Measurements from ENCODE around the gene SLC22A31.

Gene SLC22A31

GRCh38 chr16:89201439-89202377 is 1.4 kb upstream of the SLC22A31 start:
- Histone ChIP-seq H3K9ac (ENCODE audit: low read depth, low read length) (peak overlapping the region; percentile 49), H3K9me3 (ENCODE audit: control insufficient read depth, insufficient read depth, low read length) (no peaks in the 10 kb centered on the region), H3K4me1 (ENCODE audit: insufficient read depth, low read length) (no peaks in the 10 kb centered on the region; the same call in 1 of the 2 replicates), H3K36me3 (ENCODE audit: insufficient read depth, low read length) (no peaks in the 10 kb centered on the region)

GRCh38 chr16:89200850-89201411 is 594 bp upstream of the SLC22A31 start:
- H3K9ac ChIP-seq (ENCODE audit: low read depth, low read length) = peak overlapping the region; percentile 49
- no peaks in the 10 kb centered on the region for H3K36me3 ChIP-seq (ENCODE audit: insufficient read depth, low read length)
- H3K4me1 ChIP-seq (ENCODE audit: insufficient read depth, low read length) = no peaks in the 10 kb centered on the region; the same call in 1 of the 2 replicates
- H3K9me3 ChIP-seq (ENCODE audit: control insufficient read depth, insufficient read depth, low read length) = no peaks in the 10 kb centered on the region

GRCh38 chr16:89199241-89200123 is 855 bp downstream of the SLC22A31 start:
- Histone ChIP-seq H3K36me3 (ENCODE audit: insufficient read depth, low read length) (no peaks in the 10 kb centered on the region), H3K9me3 (ENCODE audit: control insufficient read depth, insufficient read depth, low read length) (no peaks in the 10 kb centered on the region), H3K4me1 (ENCODE audit: insufficient read depth, low read length) (no peaks in the 10 kb centered on the region; the same call in 1 of the 2 replicates), H3K9ac (ENCODE audit: low read depth, low read length) (peak overlapping the region; percentile 49; the same call in 1 of the 2 replicates)

- no peaks in the 10 kb centered on the region; the same call in 1 of the 2 replicates for H3K4me1 ChIP-seq (ENCODE audit: insufficient read depth, low read length)
- H3K9ac ChIP-seq (ENCODE audit: low read depth, low read length) = no peak overlapping the region
- H3K36me3 ChIP-seq (ENCODE audit: insufficient read depth, low read length) = no peaks in the 10 kb centered on the region
- H3K9me3 ChIP-seq (ENCODE audit: control insufficient read depth, insufficient read depth, low read length) = no peaks in the 10 kb centered on the region
Observed at GRCh38 chr16:89198417-89199240, 1.7 kb downstream of the SLC22A31 start.

- Histone ChIP-seq H3K4me1 (ENCODE audit: insufficient read depth, low read length) (no peaks in the 10 kb centered on the region; the same call in 1 of the 2 replicates), H3K36me3 (ENCODE audit: insufficient read depth, low read length) (no peaks in the 10 kb centered on the region), H3K9me3 (ENCODE audit: control insufficient read depth, insufficient read depth, low read length) (no peaks in the 10 kb centered on the region), H3K9ac (ENCODE audit: low read depth, low read length) (no peak overlapping the region)
Observed at GRCh38 chr16:89197633-89198416, 2.5 kb downstream of the SLC22A31 start.

GRCh38 chr16:89197033-89197632 is 3.2 kb downstream of the SLC22A31 start:
- H3K36me3 ChIP-seq (ENCODE audit: insufficient read depth, low read length) = no peaks in the 10 kb centered on the region
- H3K9me3 ChIP-seq (ENCODE audit: control insufficient read depth, insufficient read depth, low read length) = no peaks in the 10 kb centered on the region
- no peaks in the 10 kb centered on the region; the same call in 1 of the 2 replicates for H3K4me1 ChIP-seq (ENCODE audit: insufficient read depth, low read length)
- H3K9ac ChIP-seq (ENCODE audit: low read depth, low read length) = no peak overlapping the region

GRCh38 chr16:89195521-89196171 is 4.7 kb downstream of the SLC22A31 start:
- Histone ChIP-seq H3K9me3 (ENCODE audit: control insufficient read depth, insufficient read depth, low read length) (no peaks in the 10 kb centered on the region), H3K9ac (ENCODE audit: low read depth, low read length) (no peak overlapping the region), H3K36me3 (ENCODE audit: insufficient read depth, low read length) (no peaks in the 10 kb centered on the region), H3K4me1 (ENCODE audit: insufficient read depth, low read length) (no peaks in the 10 kb centered on the region; the same call in 1 of the 2 replicates)

- Histone ChIP-seq H3K9ac (ENCODE audit: low read depth, low read length) (no peak overlapping the region), H3K36me3 (ENCODE audit: insufficient read depth, low read length) (no peaks in the 10 kb centered on the region), H3K4me1 (ENCODE audit: insufficient read depth, low read length) (no peaks in the 10 kb centered on the region; the same call in 1 of the 2 replicates), H3K9me3 (ENCODE audit: control insufficient read depth, insufficient read depth, low read length) (no peaks in the 10 kb centered on the region)
Observed at GRCh38 chr16:89194340-89195311, 5.7 kb downstream of the SLC22A31 start.

GRCh38 chr16:89193576-89194293 is 6.6 kb downstream of the SLC22A31 start:
- no peaks in the 10 kb centered on the region for H3K4me1 ChIP-seq (ENCODE audit: insufficient read depth, low read length)

GRCh38 chr16:89192956-89193575 is 7.3 kb downstream of the SLC22A31 start:
- Histone ChIP-seq H3K4me1 (ENCODE audit: insufficient read depth, low read length) (no peaks in the 10 kb centered on the region), H3K9me3 (ENCODE audit: control insufficient read depth, insufficient read depth, low read length) (no peaks in the 10 kb centered on the region), H3K9ac (ENCODE audit: low read depth, low read length) (0 out of 2 replicates have a peak overlapping the region, but pooled peaks have one; percentile 15), H3K36me3 (ENCODE audit: insufficient read depth, low read length) (no peaks in the 10 kb centered on the region)

More at GRCh38 chr16:89193576-89194293, 6.6 kb downstream of the SLC22A31 start:
- Histone ChIP-seq H3K9ac (ENCODE audit: low read depth, low read length) (0 out of 2 replicates have a peak overlapping the region, but pooled peaks have one; percentile 15), H3K36me3 (ENCODE audit: insufficient read depth, low read length) (no peaks in the 10 kb centered on the region), H3K9me3 (ENCODE audit: control insufficient read depth, insufficient read depth, low read length) (no peaks in the 10 kb centered on the region)

All from ES-I3 (cell line).